ENCODE results near the gene UBXN11.

The UBXN11 gene

GRCh38 chr1:26263212-26263611 is 43.2 kb downstream of the UBXN11 start:
- DNase-seq, result no peak

- DNase-seq, result no peak
These were observed 46.9 kb downstream of the UBXN11 start for GRCh38 chr1:26259578-26259977.

GRCh38 chr1:26259005-26259404 is 47.4 kb downstream of the UBXN11 start:
- no peak for DNase-seq

- DNase-seq, result no peak
These were observed 49.2 kb downstream of the UBXN11 start for GRCh38 chr1:26257222-26257621.

- DNase-seq, result no peak
These were observed 52.0 kb downstream of the UBXN11 start for GRCh38 chr1:26254404-26254803.

- no peak for DNase-seq
These were observed 53.7 kb downstream of the UBXN11 start for GRCh38 chr1:26252718-26253117.

- DNase-seq, result no peak
These were observed 66.5 kb downstream of the UBXN11 start for GRCh38 chr1:26239936-26240335.

GRCh38 chr1:26237230-26237966 is 69.0 kb downstream of the UBXN11 start:
- DNase-seq, result no peak

- peak; percentile 19 for DNase-seq
These were observed 71.6 kb downstream of the UBXN11 start for GRCh38 chr1:26234644-26235370.

GRCh38 chr1:26233903-26234643 is 72.4 kb downstream of the UBXN11 start, which contains the start of gene CEP85:
CEP85 (plus strand) TSS chr1:26234200; CDS start chr1:26239784, 5,584 bp downstream.
- peak; percentile 99 for DNase-seq
